Right renal cortex interstitium (tissue), 3 donors: ENCODE measurements around the gene COL26A1. TPM values are rescaled to one million over a fixed set of nuclear protein-coding genes. Genes with fewer than 3 reads are reported as not detected.

Experiments
- DNase-seq, 3 donors: peaks; one replicate each; pipeline ENCODE4 v3.0.0-alpha.2; 2013; ENCODE audit warnings: low read depth in 3 of 3, low spot score in 2 of 3
- polyA plus RNA-seq, 3 donors: library from polyadenylated mRNA; unstranded; fragments of 120-200 nt; gene quantifications; one replicate each; pipeline ENCODE4 v1.2.1, GENCODE V29; 2013; ENCODE audit not compliant: insufficient read length in 3 of 3

The COL26A1 gene
- polyA plus RNA-seq, 3 donors, result 20.8 to 22.8 (median 21.3) TPM

- no peak for DNase-seq
Measured at GRCh38 chr7:101368422-101369165, 5.9 kb downstream of the COL26A1 start.

DNA sequence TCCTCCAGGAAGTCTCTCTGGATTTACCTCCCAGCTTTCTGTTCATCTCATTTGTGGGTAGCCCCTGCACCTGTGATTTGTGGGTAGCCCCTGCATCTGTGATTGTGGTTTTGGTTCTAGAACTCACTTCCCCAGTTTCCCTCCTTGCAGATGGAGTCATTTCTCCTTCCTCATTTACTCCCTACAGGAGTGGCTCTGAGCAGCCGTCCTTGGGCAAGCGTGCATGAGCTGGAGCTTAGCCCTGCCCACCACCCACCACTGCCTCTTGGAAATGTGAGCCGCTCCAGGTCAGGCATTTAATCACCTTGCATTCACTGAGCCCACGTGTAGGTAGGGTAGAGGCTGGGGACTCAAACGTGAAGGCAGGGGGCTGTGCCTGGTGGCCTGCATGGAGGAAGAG, 8.2 kb downstream of the COL26A1 start:
- DNase-seq, result no peak

DNA sequence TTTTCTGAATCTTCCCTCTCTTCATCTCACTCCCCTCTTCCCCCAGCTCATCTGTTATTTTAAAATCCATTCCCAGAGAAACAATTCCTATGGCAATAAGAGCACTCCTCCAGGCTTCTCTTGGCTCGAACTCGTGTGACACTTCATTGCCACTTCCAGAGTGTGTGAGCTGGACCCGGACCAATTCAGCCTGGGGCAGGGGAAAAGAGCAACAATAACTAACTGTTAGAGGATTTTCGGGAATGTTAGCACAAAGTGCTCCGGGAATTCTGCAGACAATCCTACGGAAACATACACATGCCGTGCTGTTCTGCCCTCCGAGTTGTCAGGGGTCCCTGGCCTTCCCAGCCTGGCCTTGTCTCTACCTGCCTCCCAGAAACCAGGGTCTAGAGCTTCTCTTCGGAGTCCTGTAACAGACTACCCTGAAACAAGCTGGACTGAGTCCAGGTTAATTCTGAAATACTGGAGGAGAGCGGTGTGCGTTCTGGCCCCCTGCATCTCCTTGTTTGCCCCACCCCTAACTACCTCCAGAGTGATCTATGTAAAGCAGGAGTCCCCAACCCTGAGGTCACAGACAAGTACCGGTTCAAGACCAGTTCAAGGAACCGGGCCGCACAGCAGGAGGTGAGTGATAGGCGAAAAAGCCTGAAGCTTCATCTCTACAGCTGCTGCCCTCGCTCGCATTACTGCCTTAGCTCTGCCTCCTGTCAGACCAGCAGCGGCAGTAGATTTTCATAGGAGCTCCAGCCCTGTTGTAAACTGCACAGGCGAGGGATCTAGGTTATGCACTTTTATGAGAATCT, 11.3 kb downstream of the COL26A1 start:
- DNase-seq, result no peak

DNA sequence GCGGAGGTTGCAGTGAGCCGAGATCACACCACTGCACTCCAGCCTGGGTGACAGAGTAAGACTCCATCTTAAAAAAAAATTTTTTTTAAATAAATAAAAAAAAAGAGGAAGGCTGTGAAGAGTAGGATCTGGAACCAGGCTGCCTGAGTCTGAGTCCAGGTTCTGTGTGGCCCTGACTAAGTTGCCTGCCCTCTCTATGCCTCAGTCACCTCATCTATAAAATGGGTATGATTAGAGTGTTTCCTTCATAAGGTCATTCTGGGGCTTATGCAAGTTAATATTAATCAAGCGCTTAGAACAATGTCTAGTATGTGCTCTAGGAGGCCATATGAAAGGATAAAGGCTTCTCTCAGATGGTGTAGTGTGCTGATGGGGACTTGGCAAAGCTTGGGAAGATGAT, 12.3 kb downstream of the COL26A1 start:
- DNase-seq, result no peak

- DNase-seq, result no peak
Measured at GRCh38 chr7:101376601-101377000, 13.9 kb downstream of the COL26A1 start.

DNA sequence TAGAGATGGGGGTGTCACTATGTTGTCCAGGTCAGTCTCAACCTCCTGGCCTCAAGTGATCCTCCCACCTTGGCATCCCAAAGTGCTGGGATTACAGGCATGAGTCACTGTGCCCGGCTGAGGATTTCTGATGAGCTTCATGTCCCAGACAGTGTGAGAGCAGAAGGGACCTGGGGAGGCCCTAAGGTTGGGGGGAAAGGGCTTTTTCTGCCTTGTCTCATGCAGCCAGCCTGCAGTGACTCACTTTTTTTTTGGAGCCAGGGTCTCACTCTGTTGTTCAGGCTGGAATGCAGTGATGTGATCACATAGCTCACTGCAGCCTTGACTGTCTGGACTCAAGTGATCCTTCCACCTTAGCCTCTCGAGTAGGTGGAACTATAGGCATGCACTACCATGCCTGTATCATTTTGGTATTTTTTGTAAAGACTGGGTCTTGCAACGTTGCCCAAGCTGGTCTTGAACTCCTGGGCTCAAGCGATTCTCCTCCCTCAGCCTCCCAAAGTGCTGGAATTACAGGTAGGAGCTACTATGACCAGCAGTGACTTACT, 14.6 kb downstream of the COL26A1 start:
- DNase-seq, result no peak

- no peak for DNase-seq
Measured at GRCh38 chr7:101378751-101379174, 16.1 kb downstream of the COL26A1 start.

- DNase-seq, result no peak
Measured at GRCh38 chr7:101379302-101379701, 16.6 kb downstream of the COL26A1 start.

DNA sequence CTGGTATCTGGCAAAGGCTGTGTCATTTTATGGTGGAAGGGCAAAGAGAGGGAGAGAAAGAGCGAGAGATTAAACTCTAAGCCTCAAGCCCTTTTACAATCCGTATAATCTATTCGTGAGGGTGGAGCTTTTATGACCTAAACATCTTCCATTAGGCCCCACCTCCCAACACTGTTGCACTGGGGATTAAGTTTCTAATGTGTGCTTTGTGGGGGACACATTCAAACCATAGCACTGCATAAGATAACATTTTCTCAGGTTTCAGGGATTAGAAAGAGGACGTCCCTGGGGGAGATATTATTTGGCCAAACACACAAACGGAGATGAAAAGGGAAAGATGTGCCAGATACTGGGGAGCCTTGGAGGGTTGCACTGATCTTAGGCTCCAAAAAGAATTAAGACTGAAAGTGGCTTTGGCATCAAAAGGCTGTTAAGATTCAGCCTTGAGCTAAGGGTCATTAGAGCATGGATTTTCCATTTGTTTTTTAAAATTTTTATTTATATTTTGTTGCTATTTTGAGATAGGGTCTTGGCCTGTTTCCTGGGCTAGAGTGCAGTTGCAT, 19.0 kb downstream of the COL26A1 start:
- DNase-seq, result no peak

GRCh38 chr7:101382937-101383336, 20.3 kb downstream of the COL26A1 start:
- DNase-seq, result no peak

DNA sequence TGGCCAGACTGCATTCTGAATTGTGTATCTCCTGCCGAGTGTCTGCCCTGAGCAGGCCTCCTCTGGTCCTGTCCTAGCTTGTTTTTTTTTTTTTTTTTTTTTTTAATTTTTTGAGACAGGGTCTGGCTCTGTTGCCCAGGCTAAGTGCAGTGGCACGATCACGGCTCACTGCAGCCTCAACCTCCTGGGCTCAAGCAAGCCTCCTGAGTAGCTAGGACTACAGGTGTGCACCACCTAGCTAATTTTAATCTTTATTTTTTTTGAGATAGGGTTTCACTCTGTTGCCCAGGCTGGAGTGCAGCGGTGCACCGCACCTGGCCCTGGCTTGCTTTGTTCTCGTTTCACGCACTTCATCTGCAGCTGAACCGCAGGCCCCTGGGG, 23.5 kb downstream of the COL26A1 start:
- DNase-seq, result no peak

GRCh38 chr7:101386558-101387231, 24.0 kb downstream of the COL26A1 start:
- DNase-seq, result peak in 1 of 3 donors; percentile 47

GRCh38 chr7:101390901-101391301, 28.2 kb downstream of the COL26A1 start:
- DNase-seq, result no peak

GRCh38 chr7:101391991-101392390, 29.3 kb downstream of the COL26A1 start:
- no peak for DNase-seq

DNA sequence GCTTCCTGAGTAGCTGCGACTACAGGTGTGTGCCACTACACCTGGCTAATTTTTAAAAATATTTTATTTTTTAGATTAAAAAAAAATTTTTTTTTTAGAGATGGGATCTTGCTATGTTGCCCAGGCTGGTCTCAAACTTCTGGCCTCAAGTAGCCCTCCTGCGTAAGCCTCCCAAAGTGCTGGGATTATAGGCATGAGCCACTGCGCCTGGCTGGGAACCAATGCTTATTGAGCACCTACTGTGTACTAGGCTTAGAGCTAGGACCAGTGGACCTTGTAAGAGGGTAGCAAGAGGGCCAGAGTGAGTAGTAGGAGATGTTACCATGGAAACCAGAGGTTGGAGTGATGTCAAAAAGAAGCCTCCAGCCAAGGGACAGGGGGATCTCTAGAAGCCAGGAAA, 31.2 kb downstream of the COL26A1 start:
- DNase-seq, result no peak

DNA sequence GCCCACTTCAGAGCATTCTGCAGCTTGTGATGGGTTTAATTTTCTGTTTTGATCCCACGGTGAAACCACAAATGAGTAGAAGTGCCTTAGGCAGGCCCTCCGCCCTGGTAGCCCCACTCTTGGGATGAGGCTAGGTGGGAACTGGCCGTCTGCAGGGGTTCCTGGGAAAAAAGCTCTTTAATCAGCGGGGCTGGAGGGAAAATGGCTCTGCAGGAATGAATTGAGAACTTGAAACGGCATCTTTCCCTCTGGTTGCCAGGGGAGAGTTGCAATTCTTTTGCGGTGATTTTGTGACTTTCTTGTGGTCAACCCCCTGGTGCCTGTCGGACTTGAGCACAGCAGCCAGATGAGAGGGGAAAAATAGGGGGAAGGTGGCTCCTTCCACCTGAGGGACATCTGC, 32.7 kb downstream of the COL26A1 start:
- no peak for DNase-seq

- DNase-seq, result no peak
Measured at GRCh38 chr7:101397243-101397642, 34.6 kb downstream of the COL26A1 start.

- no peak for DNase-seq
Measured at GRCh38 chr7:101397770-101398324, 35.2 kb downstream of the COL26A1 start.

GRCh38 chr7:101398396-101399289, 36.0 kb downstream of the COL26A1 start:
- DNase-seq, result no peak

GRCh38 chr7:101399759-101400158, 37.1 kb downstream of the COL26A1 start:
- DNase-seq, result no peak
